PC-3 (cell line): ENCODE results near the gene MFAP2. TPM values are rescaled to one million over a fixed set of nuclear protein-coding genes. Genes with fewer than 3 reads are reported as not detected.

ENCODE experiments used
- ATAC-seq: fragments of 200-7000 bp; cut with Tn5 transposase; 2 replicates; pipeline ENCODE4 v1.9.1; 2020; ENCODE audit warnings: mild to moderate bottlenecking, moderate library complexity
- BruUV-seq: library from RNA; stranded (reverse); fragments of 400-500 nt; replicated peaks from 2 replicates; lab custom pipeline; 2021; lab: Mats Ljungman, UMichigan
- CTCF ChIA-PET: fragments of 300-600 bp; sonication (Branson Sonifier 250); formaldehyde crosslinking; loops from one replicate; lab custom pipeline; 2022; ENCODE audit warnings: antibody characterized with exemption; lab: Charles Lee
- POLR2A ChIA-PET: fragments of 300-600 bp; sonication (Branson Sonifier 250); formaldehyde crosslinking; loops from one replicate; lab custom pipeline; 2022; ENCODE audit warnings: antibody characterized with exemption; ENCODE audit not compliant: unreplicated experiment; lab: Charles Lee
- DNase-seq: peaks from one replicate; pipeline ENCODE4 v3.0.0-alpha.2; 2015
- H2AFZ ChIP-seq: fragments of 300-600 bp; sonication (generic); 2 replicates; pipeline ENCODE4 v1.6.0; 2016; ENCODE audit warnings: antibody characterized with exemption, low read length
- H3F3A ChIP-seq: fragments of 300-600 bp; sonication (generic); one replicate; pipeline ENCODE4 v1.6.0; 2017; ENCODE audit warnings: antibody characterized with exemption, low read length, control low read depth, mild to moderate bottlenecking; ENCODE audit not compliant: unreplicated experiment
- H3K27ac ChIP-seq: fragments of 300-600 bp; sonication (generic); 2 replicates; pipeline ENCODE4 v1.5.1; 2016; ENCODE audit warnings: mild to moderate bottlenecking, low read length
- H3K27me3 ChIP-seq: fragments of 300-600 bp; sonication (generic); 2 replicates; pipeline ENCODE4 v1.6.1; 2016; ENCODE audit warnings: low read length, mixed read lengths
- H3K36me3 ChIP-seq: fragments of 300-600 bp; sonication (generic); 2 replicates; pipeline ENCODE4 v1.6.1; 2016; ENCODE audit warnings: low read depth, mixed run types, low read length, mixed read lengths
- H3K4me1 ChIP-seq: fragments of 300-600 bp; sonication (generic); 2 replicates; pipeline ENCODE4 v1.5.1; 2016; ENCODE audit warnings: low read length; ENCODE audit not compliant: insufficient read depth
- H3K4me2 ChIP-seq: fragments of 300-600 bp; sonication (generic); 2 replicates; pipeline ENCODE4 v1.6.0; 2016; ENCODE audit warnings: low read length
- H3K4me3 ChIP-seq: fragments of 300-600 bp; sonication (generic); 2 replicates; pipeline ENCODE4 v1.5.1; 2016; ENCODE audit warnings: mild to moderate bottlenecking, low read length, mixed read lengths
- H3K79me2 ChIP-seq: fragments of 300-600 bp; sonication (generic); 2 replicates; pipeline ENCODE4 v1.6.1; 2017; ENCODE audit warnings: low read length, mixed read lengths
- H3K9ac ChIP-seq: fragments of 300-600 bp; sonication (generic); 2 replicates; pipeline ENCODE4 v1.6.0; 2016; ENCODE audit warnings: mild to moderate bottlenecking, low read length
- H3K9me2 ChIP-seq: fragments of 300-600 bp; sonication (generic); replicated peaks from 2 replicates; pipeline ENCODE4 v1.6.1; 2016; ENCODE audit warnings: mixed run types, low read length, mixed read lengths
- H3K9me3 ChIP-seq: fragments of 300-600 bp; sonication (generic); 2 replicates; pipeline ENCODE4 v1.6.1; 2016; ENCODE audit warnings: low read length, mixed read lengths
- H4K20me1 ChIP-seq: fragments of 300-600 bp; sonication (generic); 2 replicates; pipeline ENCODE4 v1.6.1; 2016; ENCODE audit warnings: low read length, mixed read lengths
- CTCF ChIP-seq: fragments of 300-600 bp; sonication (generic); conservative IDR thresholded peaks from 2 replicates; pipeline ENCODE4 v1.5.1; 2017; ENCODE audit warnings: antibody characterized with exemption, low read depth, mild to moderate bottlenecking, low read length
- EZH2 ChIP-seq: fragments of 300-600 bp; sonication (generic); IDR thresholded peaks from one replicate; pipeline ENCODE4 v1.6.1; 2017; ENCODE audit warnings: antibody characterized with exemption, mild to moderate bottlenecking, low read length; ENCODE audit not compliant: unreplicated experiment
- EZH2phosphoT487 ChIP-seq: fragments of 300-600 bp; sonication (generic); IDR thresholded peaks from 2 replicates; pipeline ENCODE4 v1.6.1; 2018; ENCODE audit warnings: mild to moderate bottlenecking, antibody characterized with exemption, low read length, borderline replicate concordance
- intact Hi-C: fragments of 100-400 bp; cut with micrococcal nuclease; formaldehyde crosslinking; loops from 2 replicates; pipeline ENCODE4 v1.9.0; 2023
- total RNA-seq: library from RNA; depleted of rRNA; stranded (reverse); fragments of >200 nt; gene quantifications from 2 replicates; pipeline ENCODE4 v1.2.3, GENCODE V29; 2014

Gene MFAP2
- total RNA-seq, 1 experiment from 2014 or later = 1.8 TPM

GRCh38 chr1:16968372-16968771 is 12.0 kb downstream of the MFAP2 start:
- H4K20me1 ChIP-seq = no peaks in the 10 kb centered on the region
- no peaks in the 10 kb centered on the region for H3K4me1 ChIP-seq
- ChIA-PET CTCF (no interaction called here), POLR2A (no interaction called here)
- no peak overlapping the region for H3K27ac ChIP-seq
- no peak for ATAC-seq
- no peak overlapping the region for H2AFZ ChIP-seq
- no peak overlapping the region for H3K9ac ChIP-seq
- TF ChIP-seq CTCF = no peak
- H3K9me2 ChIP-seq = no peaks in the 10 kb centered on the region
- BruUV-seq = no TSS peak
- H3F3A ChIP-seq = no peaks in the 10 kb centered on the region
- H3K4me3 ChIP-seq = no peak overlapping the region
- no peaks in the 10 kb centered on the region for H3K9me3 ChIP-seq
- no peaks in the 10 kb centered on the region for H3K27me3 ChIP-seq
- no peaks in the 10 kb centered on the region for H3K79me2 ChIP-seq
- no peak overlapping the region for H3K4me2 ChIP-seq
- DNase-seq = no peak
- intact Hi-C loops = no loop called here
- no peaks in the 10 kb centered on the region for H3K36me3 ChIP-seq

- Histone ChIP-seq H3K27me3 (no peaks in the 10 kb centered on the region), H4K20me1 (no peaks in the 10 kb centered on the region), H3K9ac (no peak overlapping the region), H2AFZ (no peak overlapping the region), H3K4me1 (no peaks in the 10 kb centered on the region), H3K4me3 (no peak overlapping the region), H3K4me2 (no peak overlapping the region), H3K9me2 (no peaks in the 10 kb centered on the region), H3K36me3 (no peaks in the 10 kb centered on the region), H3F3A (no peaks in the 10 kb centered on the region), H3K9me3 (no peaks in the 10 kb centered on the region), H3K27ac (no peak overlapping the region), H3K79me2 (no peaks in the 10 kb centered on the region)
- TF ChIP-seq CTCF (no peak), EZH2 (no peak)
- ChIA-PET CTCF (no interaction called here), POLR2A (no interaction called here)
- intact Hi-C loops = no loop called here
- no peak for ATAC-seq
- no TSS peak for BruUV-seq
- DNase-seq = no peak
These were observed 12.5 kb downstream of the MFAP2 start for GRCh38 chr1:16967962-16968361.

GRCh38 chr1:16967095-16967575 is 13.3 kb downstream of the MFAP2 start:
- Histone ChIP-seq H3K36me3 (no peaks in the 10 kb centered on the region), H3K9me3 (no peaks in the 10 kb centered on the region), H4K20me1 (no peaks in the 10 kb centered on the region), H3K4me1 (no peaks in the 10 kb centered on the region), H3K27ac (no peak overlapping the region), H3K9me2 (no peaks in the 10 kb centered on the region), H3K79me2 (no peaks in the 10 kb centered on the region), H3K4me2 (no peak overlapping the region), H2AFZ (no peak overlapping the region), H3K9ac (no peak overlapping the region), H3K4me3 (no peak overlapping the region), H3F3A (no peaks in the 10 kb centered on the region), H3K27me3 (no peaks in the 10 kb centered on the region)
- intact Hi-C loops = no loop called here
- BruUV-seq = no TSS peak
- CTCF ChIA-PET = no interaction called here
- ATAC-seq (no peak), DNase-seq (no peak)
- TF ChIP-seq EZH2phosphoT487 (no peak), CTCF (no peak), EZH2 (no peak)
- POLR2A ChIA-PET = no interaction called here
